Muscle of leg (tissue), 11 donors: ENCODE measurements around the gene RANBP17. TPM values are rescaled to one million over a fixed set of nuclear protein-coding genes. Genes with fewer than 3 reads are reported as not detected.
A peak's percentile ranks its signal among the peaks of the same experiment; 100 is the strongest.
"Not testable (repeated sequence)": the region's sequence is repeated elsewhere in the genome, so short reads cannot be mapped to it uniquely, and the experiment has no call there.

Source experiments
- DNase-seq: peaks from one replicate; pipeline ENCODE4 v3.0.0; 2013
- H3K27ac ChIP-seq: one replicate; pipeline ENCODE4 v1.5.1; 2013; ENCODE audit warnings: mild to moderate bottlenecking, low read length, control low read depth
- H3K27me3 ChIP-seq: one replicate; pipeline ENCODE4 v1.6.1; 2013; ENCODE audit warnings: low read length; ENCODE audit not compliant: control insufficient read depth, insufficient read depth
- H3K36me3 ChIP-seq: one replicate; pipeline ENCODE4 v1.6.1; 2013; ENCODE audit warnings: low read length; ENCODE audit not compliant: control insufficient read depth, insufficient read depth
- H3K4me1 ChIP-seq: one replicate; pipeline ENCODE4 v1.6.1; 2013; ENCODE audit warnings: low read length; ENCODE audit not compliant: control insufficient read depth, insufficient read depth
- H3K4me3 ChIP-seq: one replicate; pipeline ENCODE4 v1.5.1; 2013; ENCODE audit warnings: low read length, control low read depth
- H3K9me3 ChIP-seq: replicated peaks from 2 replicates; pipeline ENCODE4 v1.6.1; 2013; ENCODE audit warnings: low read depth, low read length; ENCODE audit not compliant: control insufficient read depth
- WGBS: methylation state at CpG from one replicate; pipeline ENCODE4 v1.1.5; 2013; ENCODE audit warnings: missing lambda C conversion rate; ENCODE audit not compliant: insufficient coverage; 5-methylcytosine and 5-hydroxymethylcytosine counted together
- polyA plus RNA-seq, 8 donors: library from polyadenylated mRNA; unstranded; fragments of 120-200 nt; gene quantifications; one replicate each; pipeline versions ENCODE4 v1.2.1 to v1.2.3, GENCODE V29; 2013; ENCODE audit warnings: inconsistent platforms in 1 of 8, low replicate concordance in 1 of 8; ENCODE audit not compliant: insufficient read length in 8 of 8, insufficient read depth in 1 of 8
- total RNA-seq: library from RNA; stranded (reverse); fragments of 120-200 nt; gene quantifications from one replicate; pipeline ENCODE4 v1.2.4, GENCODE V29; 2013

Gene RANBP17
- total and polyA plus RNA-seq, 9 donors, result 5.4 to 21.3 (median 8.4) TPM

DNA sequence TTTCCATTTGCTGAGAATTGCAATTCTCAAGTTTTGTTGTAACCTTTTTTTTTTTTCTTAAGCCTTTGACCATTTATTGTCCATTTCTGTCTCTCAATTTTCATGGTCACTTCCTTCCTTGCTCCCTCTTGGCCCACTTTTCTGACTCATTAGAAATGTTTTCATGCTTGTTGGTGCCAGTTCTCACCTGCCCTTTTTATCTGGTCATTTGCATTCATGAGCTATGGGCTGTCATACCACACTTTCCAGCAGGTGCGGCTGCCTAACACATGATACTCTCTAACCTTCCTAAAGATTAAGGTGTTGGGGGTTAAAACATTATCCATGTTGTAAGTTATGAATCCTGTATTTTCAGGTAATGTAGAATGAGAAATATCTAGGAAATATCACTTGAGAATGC, 296.8 kb downstream of the RANBP17 start:
- H3K36me3 ChIP-seq, result no peaks in the 10 kb centered on the region
- no peaks in the 10 kb centered on the region for H3K9me3 ChIP-seq
- WGBS, result no CpG with 5 or more reads among the region's 1 CpG
- no peak overlapping the region for H3K4me3 ChIP-seq
- no peaks in the 10 kb centered on the region for H3K27me3 ChIP-seq
- no peaks in the 10 kb centered on the region for H3K4me1 ChIP-seq
- no peak for DNase-seq
- H3K27ac ChIP-seq, result no peak overlapping the region

DNA sequence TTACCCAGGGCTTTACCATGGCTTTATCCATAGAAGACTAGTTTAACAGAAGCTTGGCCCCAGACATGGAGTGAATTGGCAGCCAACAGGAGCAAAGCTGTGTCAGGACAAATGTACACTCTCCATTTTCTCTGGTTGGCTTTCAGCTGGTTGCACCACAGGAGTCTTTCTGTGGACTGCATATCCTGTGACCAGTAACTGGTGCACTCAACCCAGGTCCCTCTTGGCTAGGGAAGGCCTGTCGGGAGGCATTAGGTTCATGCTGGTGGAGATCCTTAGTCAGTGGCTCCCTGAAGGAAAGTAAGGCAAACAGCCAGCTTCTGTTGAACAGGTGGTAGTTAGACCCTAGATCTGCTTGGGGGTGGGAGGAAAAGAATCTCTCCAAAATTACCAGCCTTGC, 300.3 kb downstream of the RANBP17 start:
- Histone ChIP-seq H3K36me3 (no peaks in the 10 kb centered on the region), H3K27me3 (no peaks in the 10 kb centered on the region), H3K4me1 (no peaks in the 10 kb centered on the region), H3K4me3 (no peak overlapping the region), H3K27ac (no peak overlapping the region), H3K9me3 (no peaks in the 10 kb centered on the region)
- no CpG with 5 or more reads among the region's 1 CpG for WGBS
- no peak for DNase-seq

DNA sequence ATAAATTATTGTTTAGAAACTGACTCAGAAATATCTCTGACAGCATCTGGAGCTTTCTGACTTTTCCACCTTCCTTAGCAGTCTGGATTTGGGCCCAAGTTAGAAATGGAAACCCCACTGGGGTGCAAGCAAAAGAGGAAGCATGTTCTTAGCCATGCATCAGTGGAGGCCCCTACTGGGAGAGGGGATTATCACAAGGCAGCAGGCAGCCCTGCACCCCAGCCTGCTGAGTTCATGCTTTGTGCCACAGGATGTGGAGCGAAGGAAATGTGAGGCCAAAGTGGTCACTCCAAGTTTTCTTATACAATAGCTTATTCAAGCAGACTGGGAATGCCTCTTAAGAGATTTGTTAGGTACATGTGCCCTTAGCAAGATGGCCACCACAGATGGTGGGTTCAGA, 300.8 kb downstream of the RANBP17 start:
- H3K27ac ChIP-seq, result no peak overlapping the region
- no peaks in the 10 kb centered on the region for H3K4me1 ChIP-seq
- no peaks in the 10 kb centered on the region for H3K27me3 ChIP-seq
- no CpG with 5 or more reads among the region's 1 CpG for WGBS
- no peaks in the 10 kb centered on the region for H3K9me3 ChIP-seq
- H3K36me3 ChIP-seq, result no peaks in the 10 kb centered on the region
- DNase-seq, result peak; percentile 9
- H3K4me3 ChIP-seq, result no peak overlapping the region

- H3K27ac ChIP-seq, result no peak overlapping the region
- H3K27me3 ChIP-seq, result no peaks in the 10 kb centered on the region
- H3K9me3 ChIP-seq, result no peaks in the 10 kb centered on the region
- no peaks in the 10 kb centered on the region for H3K4me1 ChIP-seq
- DNase-seq, result no peak
- H3K36me3 ChIP-seq, result no peaks in the 10 kb centered on the region
- no peak overlapping the region for H3K4me3 ChIP-seq
Observed at GRCh38 chr5:171166766-171167165, 304.9 kb downstream of the RANBP17 start.

GRCh38 chr5:171168171-171168570, 306.4 kb downstream of the RANBP17 start:
- no peak overlapping the region for H3K4me3 ChIP-seq
- WGBS, result 93% methylated on average over 2 of the region's 4 CpGs
- no peaks in the 10 kb centered on the region for H3K9me3 ChIP-seq
- no peak overlapping the region for H3K27ac ChIP-seq
- no peaks in the 10 kb centered on the region for H3K36me3 ChIP-seq
- H3K27me3 ChIP-seq, result no peaks in the 10 kb centered on the region
- no peak for DNase-seq
- H3K4me1 ChIP-seq, result no peaks in the 10 kb centered on the region

GRCh38 chr5:171174960-171175359, 313.1 kb downstream of the RANBP17 start:
- DNase-seq, H3K4me3 ChIP-seq, H3K9me3 ChIP-seq, H3K4me1 ChIP-seq, H3K27ac ChIP-seq, H3K27me3 ChIP-seq, H3K36me3 ChIP-seq: not testable (repeated sequence)
- WGBS, result no CpG with 5 or more reads among the region's 2 CpGs

GRCh38 chr5:171175746-171176145, 313.9 kb downstream of the RANBP17 start:
- H3K27ac ChIP-seq, result no peak overlapping the region
- no peaks in the 10 kb centered on the region for H3K27me3 ChIP-seq
- no peaks in the 10 kb centered on the region for H3K9me3 ChIP-seq
- no peaks in the 10 kb centered on the region for H3K4me1 ChIP-seq
- H3K4me3 ChIP-seq, result no peak overlapping the region
- WGBS, result no CpG with 5 or more reads among the region's 3 CpGs
- no peak for DNase-seq
- no peaks in the 10 kb centered on the region for H3K36me3 ChIP-seq

DNA sequence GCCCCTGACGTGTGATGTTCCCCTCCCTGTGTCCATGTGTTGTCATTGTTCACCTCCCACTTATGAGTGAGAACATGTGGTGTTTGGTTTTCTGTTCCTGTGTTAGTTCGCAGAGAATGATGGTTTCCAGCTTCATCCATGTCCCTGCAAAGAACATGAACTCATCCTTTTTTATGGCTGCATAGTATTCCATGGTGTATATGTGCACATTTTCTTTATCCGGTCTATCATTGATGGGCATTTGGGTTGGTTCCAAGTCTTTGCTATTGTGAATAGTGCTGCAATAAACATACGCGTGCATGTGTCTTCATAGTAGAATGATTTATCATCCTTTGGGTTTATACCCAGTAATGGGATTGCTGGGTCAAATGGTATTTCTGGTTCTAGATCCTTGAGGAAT, 316.4 kb downstream of the RANBP17 start:
- DNase-seq, H3K4me1 ChIP-seq, H3K27ac ChIP-seq, H3K9me3 ChIP-seq, H3K27me3 ChIP-seq, H3K4me3 ChIP-seq, H3K36me3 ChIP-seq: not testable (repeated sequence)
- WGBS, result no CpG with 5 or more reads among the region's 5 CpGs

DNA sequence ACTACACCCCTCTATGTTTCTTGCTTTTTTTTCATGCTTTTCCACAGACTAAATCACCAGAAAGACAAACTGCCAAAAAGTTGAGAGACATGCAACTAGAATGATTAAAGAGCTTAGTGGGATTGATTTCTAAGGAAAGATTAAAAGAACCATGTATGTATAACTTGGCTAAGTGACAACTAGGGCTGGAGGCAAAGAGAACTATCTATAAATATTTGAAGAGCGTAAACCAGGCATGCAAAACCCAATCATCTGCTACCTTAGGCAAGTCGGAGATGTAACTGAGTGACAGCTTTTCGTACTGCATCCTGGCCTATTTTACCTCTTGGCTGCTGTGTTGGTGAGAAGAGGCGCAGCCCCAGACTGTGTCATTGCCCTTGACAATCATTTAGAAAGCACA, 326.2 kb downstream of the RANBP17 start:
- no peaks in the 10 kb centered on the region for H3K36me3 ChIP-seq
- H3K4me1 ChIP-seq, result no peaks in the 10 kb centered on the region
- DNase-seq, result no peak
- H3K27me3 ChIP-seq, result no peaks in the 10 kb centered on the region
- H3K9me3 ChIP-seq, result no peaks in the 10 kb centered on the region
- WGBS, result 100% methylated on average over 2 of the region's 4 CpGs
- no peak overlapping the region for H3K4me3 ChIP-seq
- H3K27ac ChIP-seq, result no peak overlapping the region

DNA sequence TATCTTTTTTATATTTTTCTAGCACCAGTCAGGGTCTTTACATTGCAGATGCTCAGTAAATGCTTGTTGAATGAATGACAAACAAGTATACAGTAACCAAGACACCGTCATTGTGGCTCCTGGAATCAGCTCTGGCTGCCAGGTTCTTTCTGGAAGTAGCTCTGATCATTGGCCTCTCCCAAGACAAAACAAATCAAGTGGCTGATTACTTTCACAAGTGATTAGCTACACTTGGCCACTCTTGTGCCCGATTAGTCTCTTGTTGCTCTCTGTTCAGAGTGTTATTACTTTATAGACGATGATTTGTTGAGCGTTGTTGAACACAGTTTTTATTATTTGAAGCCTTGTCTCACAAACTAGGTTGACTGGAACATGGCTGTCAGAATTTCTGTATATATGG, 327.6 kb downstream of the RANBP17 start:
- no peak overlapping the region for H3K27ac ChIP-seq
- DNase-seq, result no peak
- 100% methylated on average over 1 of the region's 4 CpGs for WGBS
- H3K4me3 ChIP-seq, result no peak overlapping the region
- no peaks in the 10 kb centered on the region for H3K4me1 ChIP-seq
- H3K9me3 ChIP-seq, result no peaks in the 10 kb centered on the region
- H3K27me3 ChIP-seq, result no peaks in the 10 kb centered on the region
- no peaks in the 10 kb centered on the region for H3K36me3 ChIP-seq

DNA sequence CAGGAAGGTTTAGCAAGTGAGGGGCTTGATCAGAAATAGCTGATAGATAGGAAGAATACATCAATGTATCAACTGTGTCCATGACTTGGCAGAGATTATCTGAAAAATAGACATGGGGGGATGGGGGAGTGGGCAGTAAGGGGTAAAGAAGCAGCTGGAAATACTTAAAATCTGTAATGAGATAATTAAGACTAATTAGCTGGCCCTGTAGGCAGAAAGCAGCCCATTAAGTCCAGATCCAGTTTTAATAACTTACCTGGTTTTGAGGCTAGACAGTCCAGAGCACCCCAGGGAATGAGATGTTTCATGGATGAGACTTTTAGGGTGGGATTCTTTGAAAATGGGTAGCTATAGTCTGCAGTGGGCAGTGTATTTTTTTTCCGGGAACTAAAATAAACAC, 330.3 kb downstream of the RANBP17 start:
- Histone ChIP-seq H3K9me3 (no peaks in the 10 kb centered on the region), H3K36me3 (no peaks in the 10 kb centered on the region), H3K4me3 (no peak overlapping the region), H3K27ac (no peak overlapping the region), H3K4me1 (no peaks in the 10 kb centered on the region), H3K27me3 (no peaks in the 10 kb centered on the region)
- no peak for DNase-seq
- no CpG with 5 or more reads among the region's 1 CpG for WGBS
